PC-9 (cell line): ENCODE results near the gene NRP1. TPM values are rescaled to one million over a fixed set of nuclear protein-coding genes. Genes with fewer than 3 reads are reported as not detected.
A peak's percentile ranks its signal among the peaks of the same experiment; 100 is the strongest.

Experiments
- BruUV-seq: library from RNA; stranded (reverse); fragments of 400-500 nt; replicated peaks from 2 replicates; lab custom pipeline; 2021; lab: Mats Ljungman, UMichigan
- CTCF ChIA-PET: fragments of 300-600 bp; sonication (Branson Sonifier 250); formaldehyde crosslinking; loops from one replicate; lab custom pipeline; 2022; ENCODE audit warnings: antibody characterized with exemption; lab: Charles Lee
- POLR2A ChIA-PET: fragments of 300-600 bp; sonication (Branson Sonifier 250); formaldehyde crosslinking; loops from one replicate; lab custom pipeline; 2022; ENCODE audit warnings: antibody characterized with exemption; ENCODE audit not compliant: unreplicated experiment; lab: Charles Lee
- DNase-seq, 2 experiments: peaks; one replicate each; pipeline versions ENCODE4 v3.0.0 to v3.0.0-alpha.2; 2015 to 2022; ENCODE audit warnings: mixed read lengths in 1 of 2
- H2AFZ ChIP-seq: fragments of 200-600 bp; sonication (generic); 2 replicates; pipeline ENCODE4 v1.8.1; 2017; ENCODE audit warnings: antibody characterized with exemption
- H3F3A ChIP-seq: fragments of 200-600 bp; sonication (generic); 2 replicates; pipeline ENCODE4 v1.8.1; 2017; ENCODE audit warnings: antibody characterized with exemption, mild to moderate bottlenecking, low read depth; ENCODE audit not compliant: insufficient read depth
- H3K27ac ChIP-seq: fragments of 200-600 bp; sonication (generic); 2 replicates; pipeline ENCODE4 v1.6.1; 2016; ENCODE audit warnings: mixed run types
- H3K27me3 ChIP-seq: fragments of 200-600 bp; sonication (generic); 2 replicates; pipeline ENCODE4 v1.6.1; 2016; ENCODE audit warnings: low read depth, mixed run types; ENCODE audit not compliant: insufficient read depth
- H3K36me3 ChIP-seq: fragments of 200-600 bp; sonication (generic); 2 replicates; pipeline ENCODE4 v1.6.1; 2016; ENCODE audit warnings: low read depth, mixed run types
- H3K4me1 ChIP-seq: fragments of 200-600 bp; sonication (generic); replicated peaks from 2 replicates; pipeline ENCODE4 v1.6.1; 2016; ENCODE audit warnings: mixed run types; ENCODE audit not compliant: insufficient read depth
- H3K4me2 ChIP-seq: fragments of 200-600 bp; sonication (generic); 2 replicates; pipeline ENCODE4 v1.6.1; 2017; ENCODE audit warnings: mixed run types
- H3K4me3 ChIP-seq: fragments of 200-600 bp; sonication (generic); 2 replicates; pipeline ENCODE4 v1.6.1; 2016; ENCODE audit warnings: mixed run types
- H3K79me2 ChIP-seq: fragments of 200-600 bp; sonication (generic); 2 replicates; pipeline ENCODE4 v1.6.1; 2017; ENCODE audit warnings: low read depth, mixed run types
- H3K9me2 ChIP-seq: fragments of 200-600 bp; sonication (generic); 2 replicates; pipeline ENCODE4 v1.8.1; 2017; ENCODE audit warnings: mild to moderate bottlenecking; ENCODE audit not compliant: insufficient read depth
- H3K9me3 ChIP-seq: fragments of 200-600 bp; sonication (generic); 2 replicates; pipeline ENCODE4 v1.8.1; 2016; ENCODE audit warnings: low read depth; ENCODE audit not compliant: insufficient read depth
- H4K20me1 ChIP-seq: fragments of 200-600 bp; sonication (generic); 2 replicates; pipeline ENCODE4 v1.8.1; 2017; ENCODE audit not compliant: insufficient read depth
- CTCF ChIP-seq: fragments of 200-600 bp; sonication (generic); conservative IDR thresholded peaks from 2 replicates; pipeline ENCODE4 v1.6.1; 2017; ENCODE audit warnings: mixed run types, antibody characterized with exemption, mild to moderate bottlenecking, moderate library complexity
- EZH2 ChIP-seq: fragments of 200-600 bp; sonication (generic); IDR thresholded peaks from 2 replicates; pipeline ENCODE4 v1.8.0; 2017; ENCODE audit warnings: antibody characterized with exemption, low read depth
- intact Hi-C: fragments of 100-400 bp; cut with micrococcal nuclease; formaldehyde crosslinking; loops from one replicate; pipeline ENCODE4 v1.10.0; 2022; ENCODE audit not compliant: unreplicated experiment
- total RNA-seq: library from RNA; stranded (reverse); gene quantifications from 2 replicates; pipeline ENCODE4 v1.2.3, GENCODE V29; 2021

NRP1 gene
- total RNA-seq, 1 experiment from 2014 or later = 30.5 TPM

GRCh38 chr10:33274096-33274785 lies 60.2 kb downstream of the NRP1 start:
- Histone ChIP-seq H3K36me3 (no peaks in the 10 kb centered on the region), H3K79me2 (peaks cover 52% of the 10 kb centered on the region), H3K27ac (peak overlapping the region; percentile 98), H3K9me2 (no peaks in the 10 kb centered on the region), H2AFZ (no peak overlapping the region), H4K20me1 (no peaks in the 10 kb centered on the region), H3K27me3 (no peaks in the 10 kb centered on the region), H3F3A (peaks cover 28% of the 10 kb centered on the region), H3K4me2 (peak overlapping the region; percentile 77), H3K4me1 (peaks cover 32% of the 10 kb centered on the region), H3K4me3 (peak overlapping the region; percentile 45; the same call in 1 of the 2 replicates), H3K9me3 (no peaks in the 10 kb centered on the region)
- intact Hi-C loops = loop anchor here (5.0 to 10.0 kb wide), 2 partner anchors 58 to 139 kb away; partner anchors contain the start of gene NRP1
- TF ChIP-seq EZH2 (no peak), CTCF (no peak)
- ChIA-PET CTCF (no interaction called here), POLR2A (interaction anchor here (0.6 kb wide), 1 partner anchor 315 kb away, joined by 3 read pairs; no protein-coding TSS in a partner anchor)
- DNase-seq = no peak
- BruUV-seq = no TSS peak

GRCh38 chr10:33273295-33274002 lies 61.0 kb downstream of the NRP1 start:
- CTCF ChIA-PET = interaction anchor here (0.6 kb wide), 1 partner anchor 1281 kb away, joined by 3 read pairs; no protein-coding TSS in a partner anchor
- H2AFZ ChIP-seq = no peak overlapping the region
- H3F3A ChIP-seq = peaks cover 28% of the 10 kb centered on the region
- H3K79me2 ChIP-seq = peaks cover 52% of the 10 kb centered on the region
- BruUV-seq = TSS peak; percentile 92
- POLR2A ChIA-PET = interaction anchor here (0.5 to 0.9 kb wide), 10 partner anchors 9 to 1909 kb away, joined by 3 to 18 read pairs (median 4); no protein-coding TSS in a partner anchor
- H3K9me2 ChIP-seq = no peaks in the 10 kb centered on the region
- DNase-seq = peak; percentile 94 to 95
- intact Hi-C loops = loop anchor here (1.0 to 10.0 kb wide), 8 partner anchors 9 to 263 kb away; partner anchors contain the start of gene NRP1
- peak overlapping the region; percentile 77 for H3K4me2 ChIP-seq
- no peaks in the 10 kb centered on the region for H4K20me1 ChIP-seq
- H3K27me3 ChIP-seq = no peaks in the 10 kb centered on the region
- H3K9me3 ChIP-seq = no peaks in the 10 kb centered on the region
- peak overlapping the region; percentile 45; the same call in 1 of the 2 replicates for H3K4me3 ChIP-seq
- no peaks in the 10 kb centered on the region; the same call in 1 of the 2 replicates for H3K36me3 ChIP-seq
- peaks cover 32% of the 10 kb centered on the region for H3K4me1 ChIP-seq
- no peak for TF ChIP-seq CTCF
- no peak for TF ChIP-seq EZH2
- H3K27ac ChIP-seq = peak overlapping the region; percentile 98

GRCh38 chr10:33272635-33273034 lies 61.8 kb downstream of the NRP1 start:
- CTCF ChIA-PET = interaction anchor here (0.6 to 0.7 kb wide), 3 partner anchors 10 to 350 kb away, joined by 5 to 9 read pairs (median 7); no protein-coding TSS in a partner anchor
- DNase-seq = no peak
- TSS peak; percentile 63 for BruUV-seq
- POLR2A ChIA-PET = interaction anchor here (0.5 to 0.6 kb wide), 3 partner anchors 48 to 1473 kb away, joined by 3 to 17 read pairs (median 4); no protein-coding TSS in a partner anchor
- Histone ChIP-seq H3K4me2 (peak overlapping the region; percentile 47; the same call in 1 of the 2 replicates), H3K4me1 (peaks cover 32% of the 10 kb centered on the region), H3K36me3 (no peaks in the 10 kb centered on the region; the same call in 1 of the 2 replicates), H3F3A (peaks cover 28% of the 10 kb centered on the region), H3K4me3 (no peak overlapping the region), H3K9me2 (no peaks in the 10 kb centered on the region), H4K20me1 (no peaks in the 10 kb centered on the region), H3K9me3 (no peaks in the 10 kb centered on the region), H3K27ac (peak overlapping the region; percentile 98), H2AFZ (no peak overlapping the region), H3K79me2 (peaks cover 47% of the 10 kb centered on the region), H3K27me3 (no peaks in the 10 kb centered on the region)
- intact Hi-C loops = loop anchor here (1.0 to 10.0 kb wide), 8 partner anchors 8 to 262 kb away; partner anchors contain the start of gene NRP1
- TF ChIP-seq CTCF (no peak), EZH2 (no peak)
